Stimulated activated CD8-positive, alpha-beta memory T cell treated with anti-CD3 and anti-CD28 coated beads, Interleukin-7, amount 100 ng/mL, for 48 hours (primary cell): ENCODE measurements around the gene MFGE8.
"Not testable (repeated sequence)": the region's sequence is repeated elsewhere in the genome, so short reads cannot be mapped to it uniquely, and the experiment has no call there.

Experiments used
- DNase-seq, 2 donors: peaks; one replicate each; pipeline ENCODE4 v3.0.0-alpha.2; 2020; ENCODE audit warnings: low read depth in 1 of 2; ENCODE audit errors: extremely low read depth in 1 of 2

MFGE8 gene, protein sequence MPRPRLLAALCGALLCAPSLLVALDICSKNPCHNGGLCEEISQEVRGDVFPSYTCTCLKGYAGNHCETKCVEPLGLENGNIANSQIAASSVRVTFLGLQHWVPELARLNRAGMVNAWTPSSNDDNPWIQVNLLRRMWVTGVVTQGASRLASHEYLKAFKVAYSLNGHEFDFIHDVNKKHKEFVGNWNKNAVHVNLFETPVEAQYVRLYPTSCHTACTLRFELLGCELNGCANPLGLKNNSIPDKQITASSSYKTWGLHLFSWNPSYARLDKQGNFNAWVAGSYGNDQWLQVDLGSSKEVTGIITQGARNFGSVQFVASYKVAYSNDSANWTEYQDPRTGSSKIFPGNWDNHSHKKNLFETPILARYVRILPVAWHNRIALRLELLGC

DNA sequence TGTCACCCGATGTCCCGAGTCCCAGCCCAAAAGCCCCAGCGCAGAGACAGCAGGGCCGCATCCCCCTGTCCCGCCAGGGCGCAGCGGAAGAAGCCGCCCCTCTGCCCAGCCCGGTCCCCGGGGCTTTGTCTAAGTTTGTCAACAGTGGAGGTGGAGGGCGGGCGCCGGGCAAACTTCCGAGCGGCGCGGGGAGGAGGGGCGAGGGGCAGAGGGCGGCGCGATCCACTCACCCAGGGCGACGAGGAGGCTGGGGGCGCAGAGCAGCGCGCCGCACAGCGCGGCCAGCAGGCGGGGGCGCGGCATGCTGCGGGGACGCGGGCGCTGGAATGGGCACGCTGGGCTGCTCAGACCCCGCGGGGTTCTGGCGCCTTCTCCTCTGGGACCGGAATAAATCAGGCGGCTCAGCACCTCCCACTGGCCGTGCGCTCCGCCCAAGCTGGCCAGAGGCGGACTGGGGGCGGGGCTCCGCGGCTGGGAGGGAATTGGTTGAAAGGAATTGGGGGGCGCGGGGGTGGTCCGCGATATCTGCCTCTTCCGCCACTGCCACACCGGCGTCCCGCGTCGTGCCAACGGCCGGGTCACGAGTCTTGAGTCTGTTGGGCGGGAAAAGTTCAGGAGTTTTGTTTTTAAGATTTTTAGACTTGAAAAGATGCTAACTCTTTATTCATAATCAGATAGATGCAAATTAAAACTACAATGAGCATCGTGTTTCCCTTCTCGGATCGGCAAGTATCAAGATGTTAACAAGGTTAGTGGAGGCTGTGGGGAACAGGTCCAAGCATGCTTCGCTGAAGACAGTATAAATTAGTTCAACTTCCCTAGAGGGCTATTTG is at the start of gene MFGE8:
Gene MFGE8 (minus strand): TSS at position 363 of the 833 bp plus-strand sequence. CDS start 60 bp downstream, at position 303.
- peak; percentile 49 to 66 for DNase-seq

DNA sequence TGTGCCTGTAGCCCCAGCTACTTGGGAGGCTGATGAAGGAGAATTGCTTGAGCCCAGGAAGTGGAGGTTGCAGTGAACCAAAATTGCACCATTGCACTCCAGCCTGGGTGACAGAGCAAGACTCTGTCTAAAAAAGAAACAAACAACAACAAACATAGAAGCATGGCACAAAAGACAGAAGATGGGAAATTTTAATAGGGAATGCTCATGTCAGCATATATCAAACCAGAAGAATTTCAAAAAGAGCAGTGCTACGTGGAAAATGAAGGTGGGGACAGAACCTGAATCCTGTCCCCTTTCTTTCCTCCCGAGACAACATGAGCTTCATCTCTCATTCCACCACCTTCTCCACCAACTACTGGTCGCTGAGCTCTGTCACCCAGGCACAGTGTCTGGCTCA is 46.3 kb upstream of the MFGE8 start:
- no peak for DNase-seq

DNA sequence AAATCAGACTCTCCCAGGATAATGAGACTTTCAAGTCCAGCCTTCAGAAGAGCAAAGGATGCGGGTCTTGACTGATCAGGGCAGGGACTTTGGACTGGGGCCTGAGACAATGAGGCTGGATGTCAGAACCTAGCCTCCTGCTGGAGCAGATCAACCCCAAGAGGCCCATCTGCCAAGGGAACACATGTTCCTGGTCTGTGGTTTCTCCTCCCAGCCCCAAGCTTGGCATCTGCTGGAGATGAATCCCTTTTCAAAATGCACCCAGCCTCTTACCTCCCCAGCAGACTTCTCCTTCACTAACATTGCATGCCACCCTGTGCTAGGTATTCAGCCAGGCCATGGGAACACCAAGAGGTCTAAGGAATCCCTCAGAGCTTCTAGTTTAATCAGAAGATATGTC is 43.7 kb upstream of the MFGE8 start:
- DNase-seq = no peak

DNA sequence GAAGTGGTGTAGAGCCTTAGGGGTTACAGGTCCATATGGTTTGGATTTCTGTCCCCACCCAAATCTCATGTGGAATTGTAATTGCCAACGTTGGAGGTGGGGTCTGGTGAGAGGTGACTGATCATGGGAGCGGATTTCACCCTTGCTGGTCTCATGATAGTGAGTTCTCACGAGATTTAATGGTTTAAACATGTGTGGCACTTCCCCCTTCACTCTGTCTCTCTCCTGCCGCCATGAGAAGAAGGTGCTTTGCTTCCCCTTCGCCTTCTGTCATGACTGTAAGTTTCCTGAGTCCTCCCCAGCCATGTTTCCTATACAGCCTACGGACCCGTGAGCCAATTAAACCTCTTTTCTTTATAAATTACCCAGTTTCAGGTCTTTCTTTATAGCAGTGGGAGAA is 43.1 kb upstream of the MFGE8 start:
- no peak for DNase-seq

DNA sequence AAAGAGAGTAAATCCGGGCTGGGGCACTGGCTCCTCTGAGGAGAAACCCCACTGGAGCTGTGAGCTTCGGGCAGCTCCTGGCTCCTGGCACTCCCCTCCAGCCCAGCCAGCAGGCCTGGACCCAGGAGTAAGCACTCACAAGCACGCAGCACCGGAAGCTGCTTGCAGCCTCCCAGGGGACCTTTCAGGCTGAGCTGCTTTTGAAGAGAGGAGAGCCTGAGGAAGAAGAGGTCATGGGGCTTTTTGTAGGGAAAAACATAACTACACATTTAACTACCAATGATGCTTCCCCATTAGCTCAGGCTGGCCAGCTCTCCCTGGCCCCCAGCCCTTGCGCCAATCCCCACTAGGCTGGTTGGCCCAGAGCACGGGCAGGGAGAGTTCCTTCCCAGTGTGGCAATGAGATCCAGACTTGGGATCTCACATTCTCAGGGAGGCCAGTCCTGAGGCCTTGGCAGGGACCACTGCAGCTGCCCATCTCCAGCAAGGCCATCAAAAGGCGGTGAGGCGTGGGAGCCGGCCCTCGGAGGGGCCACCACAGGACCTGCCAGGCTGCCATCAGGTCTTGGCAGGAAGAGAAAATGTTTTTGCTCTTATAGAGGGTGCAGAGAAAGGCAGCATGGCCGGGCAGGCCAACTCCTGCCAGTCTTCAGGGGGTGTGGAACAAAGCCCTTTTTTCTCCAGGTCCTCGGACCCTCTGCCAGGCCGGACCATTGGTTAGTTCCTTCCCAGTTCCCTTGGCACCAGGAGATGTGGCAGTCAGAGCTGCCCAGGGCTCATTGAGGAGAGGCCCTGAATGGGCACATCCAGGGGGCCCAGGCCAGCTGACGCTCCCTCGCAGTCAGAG is 41.5 kb upstream of the MFGE8 start:
- no peak for DNase-seq

DNA sequence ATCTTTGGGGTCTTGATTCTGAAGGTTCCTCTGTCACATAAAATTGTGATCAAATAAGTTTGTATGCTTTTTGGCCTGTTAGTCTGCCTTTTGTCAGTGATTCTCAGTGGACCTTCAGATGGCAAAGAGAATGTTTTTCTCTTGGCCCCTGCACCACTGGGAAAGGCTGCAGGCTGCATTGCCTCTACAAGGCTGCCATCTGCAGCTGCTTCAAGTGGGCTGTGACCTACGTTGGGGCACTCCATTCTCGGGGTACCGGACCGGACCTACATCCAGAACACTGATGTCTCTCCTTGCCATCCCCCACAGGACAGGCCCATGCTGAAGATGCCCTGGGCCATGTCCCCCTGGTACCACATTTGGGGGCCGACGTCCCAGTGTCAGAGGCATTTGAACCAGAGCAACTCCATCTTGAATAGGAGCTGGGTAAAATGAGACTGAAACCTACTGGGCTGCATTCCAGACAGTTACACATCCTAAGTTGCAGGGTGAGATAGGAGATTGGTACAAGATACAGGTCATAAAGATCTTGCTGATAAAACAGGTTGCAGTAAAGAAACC is 37.5 kb upstream of the MFGE8 start:
- DNase-seq = no peak

DNA sequence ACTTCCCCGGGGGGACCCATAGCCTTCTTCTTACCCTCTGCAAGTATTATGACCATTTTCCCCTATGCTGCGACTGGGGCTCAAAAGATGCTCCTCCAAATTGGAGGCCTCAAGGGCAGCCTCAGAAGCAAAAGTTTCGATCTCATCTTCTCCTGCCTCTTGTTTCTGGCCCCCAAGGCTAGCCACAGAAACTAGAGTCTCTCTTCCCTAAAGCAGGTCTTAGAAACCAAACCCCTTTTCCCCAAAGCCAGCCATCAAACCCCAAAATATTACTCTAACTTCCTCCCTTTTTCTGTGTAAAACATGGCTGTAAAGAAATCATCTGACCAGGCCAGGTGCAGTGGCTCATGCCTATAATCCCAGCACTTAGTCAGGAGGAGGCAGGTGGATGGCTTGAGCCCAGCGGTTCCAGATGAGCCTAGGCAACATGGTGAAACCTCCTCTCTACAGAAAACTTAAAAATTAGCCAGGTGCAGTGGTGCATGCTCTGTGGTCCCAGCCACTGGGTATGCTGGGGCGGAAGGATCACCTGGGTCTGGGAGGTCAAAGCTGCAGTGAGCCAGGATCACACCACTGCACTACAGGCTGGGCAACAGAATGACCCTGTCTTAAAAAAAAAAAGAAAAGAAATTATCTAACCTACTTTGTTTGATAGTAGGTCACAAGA is 36.7 kb upstream of the MFGE8 start:
- no peak for DNase-seq

DNA sequence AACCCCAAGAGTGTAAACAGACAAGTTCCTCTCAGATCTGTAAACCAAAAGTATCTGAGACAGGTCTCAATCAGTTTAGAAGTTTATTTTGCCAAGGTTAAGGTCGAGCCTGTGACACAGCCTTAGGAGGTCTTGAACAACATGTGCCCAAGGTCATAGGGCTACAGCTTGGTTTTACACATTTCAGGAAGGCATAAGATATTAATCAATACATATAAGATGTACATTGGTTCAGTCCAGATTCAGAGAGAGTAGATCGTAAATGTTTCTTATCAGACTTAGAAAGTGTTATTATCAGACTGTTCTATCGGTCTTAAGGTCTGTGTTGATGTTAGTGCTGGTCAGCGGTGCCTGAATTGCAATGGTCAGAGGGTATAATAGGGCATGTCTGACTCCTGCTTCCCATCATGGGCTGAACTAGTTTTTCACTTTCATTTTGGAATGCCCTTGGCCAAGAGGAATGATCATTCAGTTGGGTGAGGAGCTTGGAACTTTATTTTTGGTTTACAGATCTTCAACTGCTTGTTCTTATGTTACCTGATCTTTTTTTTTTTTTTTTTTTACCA is 27.0 kb upstream of the MFGE8 start:
- no peak for DNase-seq

DNA sequence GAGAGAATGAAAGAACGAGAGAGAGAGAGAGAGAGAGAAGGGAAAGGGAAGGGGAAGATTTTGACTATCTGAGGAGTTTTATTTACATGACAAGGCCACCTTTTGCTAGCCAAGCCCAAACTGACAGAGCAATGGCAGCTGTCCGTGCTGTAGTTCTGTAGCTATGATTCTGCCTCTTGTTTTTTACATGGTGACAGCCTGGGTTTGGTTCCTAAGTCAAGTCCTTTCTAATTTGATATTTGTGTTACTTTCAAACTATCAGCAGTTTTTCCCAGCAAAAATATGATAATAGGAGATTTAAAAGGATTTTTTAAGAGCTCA is 26.3 kb upstream of the MFGE8 start:
- no peak for DNase-seq

DNA sequence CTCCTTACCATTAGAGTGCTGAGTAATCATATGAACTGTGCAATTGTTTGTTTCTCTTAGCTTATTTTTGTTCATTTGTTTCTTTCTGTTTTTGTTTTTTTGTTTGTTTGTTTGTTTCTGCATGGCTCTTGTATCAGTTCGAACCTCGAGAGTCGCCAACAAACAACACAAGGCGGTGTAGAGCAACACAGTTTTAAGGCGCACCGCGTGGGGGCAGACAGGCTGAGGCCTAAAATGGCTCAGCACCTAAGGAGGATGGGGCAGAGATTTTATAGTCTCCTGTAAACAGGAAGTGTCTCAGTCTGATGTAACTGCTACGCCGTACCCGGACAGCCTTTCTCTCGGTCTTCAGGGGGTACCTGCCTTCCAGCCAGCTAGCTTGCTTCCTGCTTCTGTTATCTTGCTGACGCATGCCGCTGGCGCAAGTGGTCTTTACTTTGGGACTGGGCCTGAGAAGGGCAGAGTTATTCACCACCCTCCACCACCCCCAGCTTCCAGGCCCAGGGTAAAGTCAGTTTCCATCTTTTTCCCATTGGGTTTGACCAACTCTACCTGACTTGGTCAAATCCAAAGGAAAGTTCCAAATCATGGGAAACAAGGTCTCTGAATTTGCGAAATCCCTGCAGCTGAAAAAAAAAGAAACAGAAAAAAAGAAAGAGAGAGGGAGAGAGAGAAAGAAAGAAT is 25.8 kb upstream of the MFGE8 start:
- no peak for DNase-seq

DNA sequence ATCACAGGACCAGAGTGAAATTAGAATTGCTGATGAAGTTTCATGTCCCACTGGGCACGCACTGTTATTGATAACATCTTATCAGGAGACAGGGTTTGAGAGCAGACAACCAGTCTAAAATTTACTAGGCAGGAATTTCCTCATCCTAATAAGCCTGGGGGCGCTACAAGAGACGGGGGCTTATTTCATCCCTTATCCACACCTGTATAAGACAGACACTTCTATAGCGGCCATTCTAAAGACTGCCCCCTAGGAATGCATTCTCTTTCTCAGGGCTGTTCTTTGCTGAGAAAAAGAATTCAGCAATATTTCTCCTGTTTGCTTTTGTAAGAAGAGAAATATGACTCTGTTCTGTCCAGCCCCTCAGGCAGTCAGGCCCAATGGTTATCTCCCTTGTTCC is 21.3 kb upstream of the MFGE8 start:
- not testable (repeated sequence) for DNase-seq

DNA sequence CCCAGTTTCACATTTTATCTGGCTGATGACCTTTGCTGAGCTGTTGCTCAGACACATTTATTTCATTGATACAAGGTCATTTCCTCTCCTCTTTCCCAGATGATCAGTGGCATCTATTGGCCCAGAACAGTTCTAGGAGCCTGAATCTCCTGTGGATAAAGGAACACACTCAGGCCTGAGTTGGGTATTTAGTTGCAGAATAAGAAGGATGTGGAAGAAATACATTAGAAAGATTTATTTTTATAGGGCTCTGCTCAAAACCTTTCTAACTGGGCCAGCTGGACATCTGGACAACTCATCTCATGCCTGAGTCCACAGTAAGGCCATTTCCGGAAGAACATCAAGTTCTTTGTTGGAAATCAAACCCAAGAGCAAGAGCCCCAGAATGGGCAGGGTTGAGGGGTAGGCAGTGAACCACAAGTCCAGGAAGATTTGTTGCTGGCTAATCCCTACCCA is 19.7 kb upstream of the MFGE8 start:
- DNase-seq = no peak

DNA sequence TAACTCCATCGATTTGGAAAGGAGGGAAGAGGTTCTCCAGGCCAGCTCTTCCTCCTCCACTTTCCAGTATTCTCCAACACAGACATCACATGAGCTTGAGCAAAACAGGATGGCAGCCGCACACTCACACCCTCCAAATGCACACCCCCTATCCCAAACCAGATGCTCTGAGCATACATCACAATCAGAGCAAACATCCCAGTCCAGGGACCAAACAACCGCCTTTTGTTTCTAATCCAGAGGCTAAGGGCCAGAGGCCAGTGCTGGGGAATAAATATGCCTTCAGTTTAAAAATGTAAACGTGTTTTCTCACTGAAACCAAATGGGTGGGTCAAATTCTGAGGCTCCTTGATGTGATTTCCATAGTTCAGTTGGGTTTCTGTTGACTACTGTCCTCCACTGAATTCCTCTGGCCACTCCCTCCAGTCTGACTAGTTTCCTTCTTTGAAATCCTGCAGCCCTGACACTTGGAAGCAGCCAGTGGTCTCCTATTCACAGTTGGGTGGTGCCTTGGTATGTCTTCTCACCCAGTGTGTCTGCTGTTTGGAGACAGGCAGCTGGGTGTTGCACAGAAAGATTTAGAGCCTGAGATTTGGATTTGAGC is 19.2 kb upstream of the MFGE8 start:
- DNase-seq = no peak

DNA sequence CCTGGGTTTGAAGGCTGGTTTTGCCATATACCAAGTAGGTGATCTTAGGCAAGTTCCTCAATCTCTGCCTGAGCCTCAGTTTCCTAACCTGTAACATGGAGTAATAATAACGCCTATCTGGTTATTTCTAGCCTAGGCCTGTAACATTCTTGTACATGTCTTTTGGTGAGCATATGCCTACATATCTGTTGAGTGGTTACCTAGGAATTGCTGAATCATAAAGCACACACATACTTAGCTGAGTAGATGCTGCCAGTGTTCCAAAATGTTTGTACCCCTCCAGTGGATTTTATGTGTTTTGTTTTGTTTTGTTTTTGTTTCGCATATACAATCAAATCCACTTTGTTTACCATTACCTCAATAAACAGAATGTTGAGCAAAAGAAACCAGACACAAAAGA is 17.4 kb upstream of the MFGE8 start:
- no peak for DNase-seq

DNA sequence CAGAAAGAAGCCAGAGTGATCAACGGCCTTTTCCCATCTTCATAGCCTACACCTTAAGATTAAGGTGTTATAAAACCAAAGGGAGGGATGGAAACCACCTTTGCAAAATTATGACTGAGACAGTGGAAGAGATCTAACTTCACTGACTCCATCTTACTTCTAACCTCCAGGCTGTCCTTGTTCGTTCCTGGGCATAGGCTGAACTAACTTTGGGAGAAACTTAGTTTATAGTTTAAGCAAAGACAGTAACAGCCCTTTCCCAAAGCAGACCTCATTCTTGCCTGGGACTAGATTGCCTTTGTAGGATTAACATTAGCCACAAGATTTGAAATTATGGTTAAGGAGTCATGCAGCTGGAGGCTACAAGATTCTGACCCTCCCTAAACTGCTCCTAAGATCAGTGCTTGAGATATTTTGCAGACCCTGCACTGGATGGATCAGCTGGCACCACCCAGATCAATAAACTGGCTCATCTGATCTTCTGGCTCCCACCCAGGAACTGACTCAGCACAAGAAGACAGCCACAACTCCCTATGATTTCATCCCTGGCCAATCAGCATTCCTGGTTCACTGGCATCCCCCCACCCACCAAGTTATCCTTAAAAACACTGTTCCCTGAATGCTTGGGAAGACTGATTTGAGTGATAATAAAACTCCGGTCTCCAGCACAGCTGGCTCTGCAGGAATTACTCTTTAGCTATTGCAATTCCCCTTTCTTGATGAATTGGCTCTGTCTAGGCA is 16.3 kb upstream of the MFGE8 start:
- DNase-seq = not testable (repeated sequence)

DNA sequence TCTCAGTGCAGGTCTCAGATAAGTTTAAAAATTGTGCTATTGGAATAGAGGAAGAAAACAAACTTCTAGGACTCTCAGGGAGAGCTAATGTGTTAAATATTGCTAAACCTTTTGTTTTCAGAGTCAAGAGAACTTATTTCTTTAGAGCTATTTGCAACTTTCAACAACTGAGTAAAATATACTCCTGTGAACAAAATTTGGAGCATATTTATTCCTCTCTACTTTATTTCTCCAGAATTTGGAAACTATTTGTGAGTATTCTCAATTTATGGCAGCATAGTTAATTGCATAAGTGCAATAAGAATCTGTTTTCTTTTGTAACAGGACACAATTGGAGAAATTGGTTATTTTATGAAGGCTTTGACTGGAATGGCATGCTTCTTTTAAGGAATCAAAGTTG is 15.0 kb upstream of the MFGE8 start:
- DNase-seq = not testable (repeated sequence)

DNA sequence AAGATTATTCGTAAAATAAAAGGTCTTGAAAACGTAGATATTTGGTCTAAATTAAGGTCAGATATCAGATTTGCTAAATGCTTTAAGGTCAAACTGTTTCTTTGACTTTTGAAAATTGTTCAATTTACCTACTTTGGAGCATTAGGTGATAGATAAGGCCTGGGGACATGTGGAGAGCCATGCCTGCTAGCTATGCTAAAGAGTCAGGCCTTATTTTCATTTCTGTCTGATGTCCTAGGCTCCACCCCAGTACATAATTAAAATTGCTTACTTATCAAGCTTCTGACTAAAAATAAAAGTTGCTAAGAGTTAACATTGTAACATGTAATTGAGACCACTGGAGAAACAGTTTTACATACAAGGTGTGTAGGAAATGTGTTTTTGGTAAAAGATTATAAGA is 12.5 kb upstream of the MFGE8 start:
- DNase-seq = not testable (repeated sequence)

DNA sequence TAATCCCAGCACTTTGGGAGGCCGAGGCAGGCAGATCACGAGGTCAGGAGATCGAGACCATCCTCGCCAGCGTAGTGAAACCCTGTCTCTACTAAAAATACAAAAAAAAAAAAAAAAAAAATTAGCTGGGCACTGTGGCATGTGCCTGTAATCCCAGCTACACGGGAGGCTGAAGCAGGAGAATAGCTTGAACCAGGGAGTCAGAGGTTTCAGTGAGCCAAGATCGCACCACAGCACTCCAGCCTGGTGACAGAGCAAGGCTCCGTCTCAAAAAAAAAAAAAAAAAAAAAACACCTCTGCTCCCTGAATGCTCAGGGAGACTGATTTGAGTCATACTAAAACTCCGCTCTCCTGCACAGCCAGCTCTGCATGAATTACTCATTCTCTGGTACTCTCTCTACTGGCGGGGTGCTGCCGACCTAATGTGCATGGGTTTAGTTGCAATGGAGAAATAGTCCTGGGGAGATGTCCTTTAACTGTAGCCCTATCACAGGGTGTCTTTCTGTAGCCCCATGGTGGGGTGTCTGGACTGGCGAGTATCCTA is 7.8 kb upstream of the MFGE8 start:
- peak in 1 of 2 donors; percentile 48 for DNase-seq
